ENCODE data around the gene DZIP3. TPM values are rescaled to one million over a fixed set of nuclear protein-coding genes. Genes with fewer than 3 reads are reported as not detected.
A peak's percentile ranks its signal among the peaks of the same experiment; 100 is the strongest.

DZIP3 gene
- total RNA-seq, 1 donor from 2014 or later: 6.6 TPM

GRCh38 chr3:108564564-108564963, 25.0 kb upstream of the DZIP3 start:
- no peaks in the 10 kb centered on the region for H3K36me3 ChIP-seq (ENCODE audit: control insufficient read depth, insufficient read depth, low read length)
- H3K4me3 ChIP-seq (ENCODE audit: low read depth, low read length): no peak overlapping the region
- no peak for TF ChIP-seq CTCF (IDR thresholded peaks at IDR 0.05; ENCODE audit: insufficient read depth, low read length, poor library complexity, severe bottlenecking)

GRCh38 chr3:108565506-108565905, 24.0 kb upstream of the DZIP3 start:
- Histone ChIP-seq H3K36me3 (ENCODE audit: control insufficient read depth, insufficient read depth, low read length) (no peaks in the 10 kb centered on the region), H3K4me3 (ENCODE audit: low read depth, low read length) (no peak overlapping the region), H3K27me3 (ENCODE audit: control insufficient read depth, insufficient read depth, low read length) (no peaks in the 10 kb centered on the region)
- no peak for TF ChIP-seq CTCF (IDR thresholded peaks at IDR 0.05; ENCODE audit: insufficient read depth, low read length, poor library complexity, severe bottlenecking)
- DNase-seq (ENCODE audit: low read depth): no peak

More at GRCh38 chr3:108564564-108564963, 25.0 kb upstream of the DZIP3 start:
- no peaks in the 10 kb centered on the region for H3K27me3 ChIP-seq (ENCODE audit: control insufficient read depth, insufficient read depth, low read length)
- DNase-seq (ENCODE audit: low read depth): no peak

- Histone ChIP-seq H3K27me3 (ENCODE audit: control insufficient read depth, insufficient read depth, low read length) (no peaks in the 10 kb centered on the region), H3K4me3 (ENCODE audit: low read depth, low read length) (no peak overlapping the region), H3K36me3 (ENCODE audit: control insufficient read depth, insufficient read depth, low read length) (no peaks in the 10 kb centered on the region)
- TF ChIP-seq CTCF (IDR thresholded peaks at IDR 0.05; ENCODE audit: insufficient read depth, low read length, poor library complexity, severe bottlenecking): no peak
- DNase-seq (ENCODE audit: low read depth): no peak
Observed at GRCh38 chr3:108566599-108566998, 22.9 kb upstream of the DZIP3 start.

- Histone ChIP-seq H3K4me3 (ENCODE audit: low read depth, low read length) (no peak overlapping the region), H3K36me3 (ENCODE audit: control insufficient read depth, insufficient read depth, low read length) (no peaks in the 10 kb centered on the region), H3K27me3 (ENCODE audit: control insufficient read depth, insufficient read depth, low read length) (no peaks in the 10 kb centered on the region)
- no peak for TF ChIP-seq CTCF (IDR thresholded peaks at IDR 0.05; ENCODE audit: insufficient read depth, low read length, poor library complexity, severe bottlenecking)
- DNase-seq (ENCODE audit: low read depth): no peak
Observed at GRCh38 chr3:108569336-108569735, 20.2 kb upstream of the DZIP3 start.

GRCh38 chr3:108578064-108578463, 11.5 kb upstream of the DZIP3 start:
- Histone ChIP-seq H3K27me3 (ENCODE audit: control insufficient read depth, insufficient read depth, low read length) (no peaks in the 10 kb centered on the region), H3K36me3 (ENCODE audit: control insufficient read depth, insufficient read depth, low read length) (no peaks in the 10 kb centered on the region), H3K4me3 (ENCODE audit: low read depth, low read length) (no peak overlapping the region)
- TF ChIP-seq CTCF (IDR thresholded peaks at IDR 0.05; ENCODE audit: insufficient read depth, low read length, poor library complexity, severe bottlenecking): no peak
- DNase-seq (ENCODE audit: low read depth): no peak

GRCh38 chr3:108588601-108589000, 921 bp upstream of the DZIP3 start:
- Histone ChIP-seq H3K36me3 (ENCODE audit: control insufficient read depth, insufficient read depth, low read length) (no peaks in the 10 kb centered on the region), H3K4me3 (ENCODE audit: low read depth, low read length) (peak overlapping the region; percentile 71), H3K27me3 (ENCODE audit: control insufficient read depth, insufficient read depth, low read length) (no peaks in the 10 kb centered on the region)
- DNase-seq (ENCODE audit: low read depth): no peak
- TF ChIP-seq CTCF (IDR thresholded peaks at IDR 0.05; ENCODE audit: insufficient read depth, low read length, poor library complexity, severe bottlenecking): no peak
